Heart left ventricle (tissue), 13 donors: ENCODE results near the gene IRAK1BP1.

Experiments used
- CTCF ChIP-seq, 12 donors: fragments of 200-600 bp; sonication (generic) in 4 of 12; IDR thresholded peaks; one replicate each; pipeline versions ENCODE4 v1.5.0 to v1.8.0; 2018 to 2022; ENCODE audit warnings: antibody characterized with exemption in 12 of 12, mild to moderate bottlenecking in 5 of 12
- POLR2A ChIP-seq, 2 donors: fragments of 450-650 bp; IDR thresholded peaks; one replicate each; pipeline ENCODE4 v1.6.1; 2017; ENCODE audit warnings: antibody characterized with exemption in 2 of 2, mild to moderate bottlenecking in 2 of 2, moderate library complexity in 2 of 2
- donor health status: ischemic (EF 13 %, LVEDD 7.1; RV severe dilation, severe dysfunction).
- donor health status: DM: no; HTN: yes; CAD: no.
- donor health status: DM: no; HTN: no; CAD: no.
- donor health status: ischemic (EF 25% LVEDD 6.9; RV normal size, moderate dysfunction).
- donor health status: ischemic (EF 25% LVEDD 5.7; RV mildly dilated, moderate dysfunction).
- donor health status: ischemic (EF 35%, LVEDD 5.7; RV mildly dilated, moderate dysfunction).
- donor health status: nonischemic (EF 11% LVEDD 7.7; RV severe dilation, severe dysfunction).
- donor health status: DM: yes; HTN: yes; CAD: no.
- donor health status: PGD.
- donor health status: ischemic (EF 29% LVEDD 5.4; RV normal size, mild dysfunction).
- donor health status: nonischemic (EF 23%, LVEDD 6.1; RV moderate dilation, normal function).

GRCh38 chr6:78909391-78909790 lies 42.0 kb downstream of the IRAK1BP1 start:
- TF ChIP-seq POLR2A (IDR thresholded peaks at IDR 0.05) (no peak), CTCF (IDR thresholded peaks at IDR 0.05) (no peak)
